GM18951 (cell line): ENCODE data around the gene EXOSC7.

Experiments
- POLR2A ChIP-seq: IDR thresholded peaks from 4 replicates; pipeline ENCODE4 v1.6.1; 2011; ENCODE audit warnings: mild to moderate bottlenecking; ENCODE audit not compliant: insufficient read length, insufficient read depth; ENCODE audit errors: extremely low read depth
- in situ Hi-C: fragments of 300-500 bp; cut with MboI; formaldehyde crosslinking; loops from one replicate; pipeline ENCODE4 v1.12.0; 2022; ENCODE audit warnings: low sequenced_read_pairs, mixed read lengths, inconsistent platforms; ENCODE audit not compliant: unreplicated experiment

The EXOSC7 gene

DNA sequence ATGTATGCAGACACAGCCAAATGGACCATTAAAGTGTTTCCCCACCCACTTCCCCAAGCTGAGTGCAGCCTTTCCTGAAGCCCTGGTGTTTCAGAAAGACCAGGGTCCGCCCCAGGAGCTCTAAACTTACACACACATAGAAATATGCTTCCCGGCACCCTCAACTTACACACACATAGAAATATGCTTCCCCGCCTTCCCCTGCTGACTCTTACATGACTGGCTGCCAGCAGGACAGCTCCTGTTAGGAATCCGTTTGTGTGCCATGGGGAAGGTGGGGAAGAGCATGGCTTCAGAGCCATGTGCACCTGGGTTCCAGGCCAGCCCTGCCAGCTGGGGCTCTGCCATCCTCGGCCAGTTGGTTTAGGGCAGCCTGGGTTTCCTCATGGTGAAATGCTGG, 53.6 kb downstream of the EXOSC7 start:
- in situ Hi-C loops, result loop anchor here (25.0 kb wide), 1 partner anchor 633 kb away; no protein-coding TSS in a partner anchor
- TF ChIP-seq POLR2A, result no peak

- in situ Hi-C loops, result loop anchor here (25.0 kb wide), 1 partner anchor 631 kb away; no protein-coding TSS in a partner anchor
- no peak for TF ChIP-seq POLR2A
Observed at GRCh38 chr3:45031531-45031930, 55.5 kb downstream of the EXOSC7 start.

DNA sequence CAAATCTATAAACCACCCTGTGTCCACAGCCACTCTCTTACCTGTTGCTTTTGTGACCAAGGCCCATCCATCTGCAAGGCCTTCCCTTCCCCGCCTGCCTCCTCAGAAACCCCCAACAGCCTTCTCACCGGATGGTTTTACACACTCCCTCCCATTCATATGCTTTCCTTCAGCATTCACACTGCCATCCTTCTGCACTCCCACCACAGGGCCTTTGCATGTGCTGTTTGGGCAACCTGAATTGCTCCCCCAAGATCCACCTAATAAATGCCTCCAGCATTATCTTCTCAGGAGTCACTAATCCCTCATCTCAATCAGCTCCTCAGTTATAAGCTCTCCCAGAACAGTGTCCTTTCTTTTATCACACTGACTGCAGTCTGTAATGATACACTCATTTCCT, 56.1 kb downstream of the EXOSC7 start:
- TF ChIP-seq POLR2A, result no peak
- in situ Hi-C loops, result loop anchor here (25.0 kb wide), 1 partner anchor 630 kb away; no protein-coding TSS in a partner anchor

DNA sequence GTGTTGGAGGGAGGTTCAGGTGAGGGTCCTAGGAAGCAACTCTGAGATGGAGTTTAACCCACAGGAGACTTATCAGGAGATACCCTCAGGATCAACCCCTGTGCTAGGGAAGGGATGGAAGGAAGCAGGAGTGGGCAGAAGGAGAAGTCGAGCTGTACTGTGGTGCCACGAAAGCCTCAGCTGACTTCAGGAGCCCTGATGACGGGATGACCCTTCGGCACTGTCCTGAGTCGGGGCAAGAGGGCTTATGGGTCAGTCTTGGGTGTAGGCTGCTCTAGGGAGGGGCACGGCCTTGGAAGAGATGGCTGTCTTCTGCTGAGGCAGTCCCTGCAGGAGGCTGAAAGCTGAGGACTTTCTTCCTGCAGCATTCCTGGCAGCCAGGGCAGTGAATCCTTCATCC, 57.7 kb downstream of the EXOSC7 start:
- in situ Hi-C loops, result loop anchor here (25.0 kb wide), 1 partner anchor 629 kb away; no protein-coding TSS in a partner anchor

DNA sequence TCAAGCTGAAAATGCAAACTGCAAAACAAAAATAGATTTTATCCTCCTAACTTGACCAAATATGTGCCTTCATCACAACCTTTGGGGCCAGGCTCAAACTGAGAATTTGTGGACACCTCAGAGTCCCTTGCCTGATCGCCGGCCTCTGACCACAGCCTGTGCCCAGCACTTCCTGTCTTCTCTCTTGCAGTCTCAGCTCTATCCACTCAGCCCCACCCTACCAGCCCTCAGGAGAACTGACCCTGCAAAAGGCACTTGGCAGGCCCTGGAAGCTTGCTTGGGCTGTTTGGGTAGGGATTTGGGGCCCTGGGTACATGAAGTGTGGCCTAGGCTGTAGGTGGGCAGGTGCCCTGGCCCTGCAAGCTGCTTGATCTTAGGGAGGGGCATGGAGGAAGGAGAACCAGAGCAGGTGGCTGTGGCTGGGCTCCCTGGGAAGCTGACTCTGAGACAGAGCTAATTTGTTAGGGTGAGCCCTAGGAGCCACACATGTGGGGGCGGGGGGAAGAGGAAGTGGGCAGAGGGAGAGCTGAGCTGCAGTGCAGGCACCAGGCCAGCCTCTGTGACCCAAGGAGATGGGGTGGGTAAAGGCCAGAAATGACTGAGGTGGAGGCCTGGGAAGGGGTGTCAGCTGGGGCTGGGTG, 58.7 kb downstream of the EXOSC7 start:
- in situ Hi-C loops, result loop anchor here (25.0 kb wide), 1 partner anchor 628 kb away; no protein-coding TSS in a partner anchor
- TF ChIP-seq POLR2A, result no peak

More for the DNA sequence above, 57.7 kb downstream of the EXOSC7 start:
- no peak for TF ChIP-seq POLR2A

DNA sequence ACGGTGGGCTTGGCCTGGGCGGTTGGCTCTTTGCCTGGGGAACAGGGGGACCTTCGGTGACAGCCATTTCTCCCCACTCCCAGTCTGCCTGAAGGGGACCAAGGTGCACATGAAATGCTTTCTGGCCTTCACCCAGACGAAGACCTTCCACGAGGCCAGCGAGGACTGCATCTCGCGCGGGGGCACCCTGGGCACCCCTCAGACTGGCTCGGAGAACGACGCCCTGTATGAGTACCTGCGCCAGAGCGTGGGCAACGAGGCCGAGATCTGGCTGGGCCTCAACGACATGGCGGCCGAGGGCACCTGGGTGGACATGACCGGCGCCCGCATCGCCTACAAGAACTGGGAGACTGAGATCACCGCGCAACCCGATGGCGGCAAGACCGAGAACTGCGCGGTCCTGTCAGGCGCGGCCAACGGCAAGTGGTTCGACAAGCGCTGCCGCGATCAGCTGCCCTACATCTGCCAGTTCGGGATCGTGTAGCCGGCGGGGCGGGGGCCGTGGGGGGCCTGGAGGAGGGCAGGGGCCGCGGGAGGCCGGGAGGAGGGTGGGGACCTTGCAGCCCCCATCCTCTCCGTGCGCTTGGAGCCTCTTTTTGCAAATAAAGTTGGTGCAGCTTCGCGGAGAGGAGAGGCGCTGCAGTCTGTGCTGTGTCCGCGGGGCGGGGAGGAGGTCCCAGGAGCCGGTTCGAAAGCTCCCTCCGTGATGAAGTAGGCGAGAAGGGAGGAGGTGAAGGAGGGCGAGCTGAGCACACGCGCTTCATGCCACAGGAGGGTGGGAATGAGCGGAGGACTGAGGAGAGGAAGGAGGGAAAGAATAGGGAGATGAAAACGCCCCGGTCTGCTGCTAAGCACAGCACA, 59.6 kb downstream of the EXOSC7 start:
- in situ Hi-C loops, result loop anchor here (25.0 kb wide), 1 partner anchor 627 kb away; no protein-coding TSS in a partner anchor
- TF ChIP-seq POLR2A, result no peak

DNA sequence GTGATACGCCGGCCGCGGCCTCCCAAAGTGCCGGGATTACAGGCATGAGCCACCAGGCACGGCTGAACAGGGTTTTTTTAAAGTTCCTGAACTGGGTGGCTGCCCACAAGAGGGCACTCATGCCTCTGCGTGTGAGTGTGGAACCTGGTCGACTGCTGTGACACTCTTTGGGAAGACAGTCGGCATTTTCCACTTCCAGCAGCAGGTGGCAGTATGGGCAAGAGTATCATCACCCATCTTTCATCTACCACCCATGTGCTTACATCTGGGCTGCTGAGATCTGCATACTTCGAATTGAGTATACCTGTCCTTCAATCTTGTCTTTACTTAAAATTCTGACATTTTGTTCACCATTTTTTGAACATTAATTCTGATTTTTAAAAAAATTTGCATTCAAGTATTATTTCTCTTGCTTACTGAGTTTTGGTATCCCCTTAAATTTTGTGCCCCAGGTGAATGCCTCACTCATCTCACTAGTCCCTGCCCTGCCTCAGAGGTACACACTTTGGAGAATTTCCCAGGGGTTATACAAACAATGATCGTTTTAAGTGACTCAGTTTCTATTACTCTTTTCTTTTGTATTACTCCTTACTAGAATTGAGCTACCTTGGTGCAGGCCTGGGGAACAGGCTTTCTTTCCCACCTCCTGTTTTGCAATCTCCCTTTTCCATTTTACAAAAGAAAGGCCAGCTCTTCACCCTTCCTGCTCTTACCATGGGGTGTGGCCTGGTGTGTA, 61.8 kb downstream of the EXOSC7 start:
- TF ChIP-seq POLR2A, result no peak
- in situ Hi-C loops, result loop anchor here (25.0 kb wide), 1 partner anchor 624 kb away; no protein-coding TSS in a partner anchor

DNA sequence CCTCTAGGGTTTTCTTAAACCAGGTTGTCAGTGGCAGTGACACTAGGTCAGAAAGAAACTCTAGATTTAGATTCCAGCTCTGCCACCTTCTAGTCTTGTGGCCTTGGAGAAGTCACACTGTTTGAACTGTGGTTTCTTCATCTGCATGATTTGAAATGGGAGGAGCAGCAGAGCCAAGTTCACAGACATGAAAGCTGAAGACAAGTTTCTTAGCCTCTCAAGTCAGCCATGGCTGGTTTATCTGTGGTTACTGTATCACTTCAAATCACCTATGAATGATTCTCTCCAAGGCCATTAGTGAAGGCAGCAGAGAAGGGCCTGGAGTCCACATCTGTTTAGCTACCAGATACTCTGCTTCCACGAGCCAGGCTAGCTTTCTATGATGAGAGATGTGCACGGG, 65.6 kb downstream of the EXOSC7 start:
- in situ Hi-C loops, result loop anchor here (5.0 to 25.0 kb wide), 3 partner anchors 161 to 621 kb away; no protein-coding TSS in a partner anchor
- TF ChIP-seq POLR2A, result no peak

DNA sequence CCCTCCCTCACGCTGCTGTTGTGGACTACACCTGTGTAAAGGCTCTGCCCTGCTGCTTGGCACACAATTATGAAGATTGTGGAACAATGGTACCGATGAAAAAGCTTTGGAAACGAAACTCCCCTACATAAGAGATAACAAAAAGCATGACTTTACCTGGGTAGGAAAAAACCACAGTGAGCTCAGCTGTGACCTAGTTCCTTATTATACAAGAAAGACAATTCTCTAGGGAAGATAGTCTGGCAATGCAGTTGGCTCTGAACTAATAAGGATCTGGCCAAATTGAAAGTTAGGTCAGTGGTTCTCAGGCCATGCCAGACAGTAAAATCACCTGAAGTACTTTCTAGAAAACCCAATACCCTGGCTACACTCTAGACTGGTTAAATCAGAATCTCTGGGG, 66.1 kb downstream of the EXOSC7 start:
- in situ Hi-C loops, result loop anchor here (5.0 to 25.0 kb wide), 3 partner anchors 160 to 620 kb away; no protein-coding TSS in a partner anchor
- no peak for TF ChIP-seq POLR2A

GRCh38 chr3:45043728-45044299, 67.8 kb downstream of the EXOSC7 start:
- no peak for TF ChIP-seq POLR2A

GRCh38 chr3:45048244-45048643, 72.2 kb downstream of the EXOSC7 start:
- no peak for TF ChIP-seq POLR2A
- in situ Hi-C loops, result loop anchor here (25.0 kb wide), 1 partner anchor 614 kb away; no protein-coding TSS in a partner anchor

More at GRCh38 chr3:45043728-45044299, 67.8 kb downstream of the EXOSC7 start:
- in situ Hi-C loops, result loop anchor here (5.0 to 25.0 kb wide), 3 partner anchors 158 to 618 kb away; no protein-coding TSS in a partner anchor

DNA sequence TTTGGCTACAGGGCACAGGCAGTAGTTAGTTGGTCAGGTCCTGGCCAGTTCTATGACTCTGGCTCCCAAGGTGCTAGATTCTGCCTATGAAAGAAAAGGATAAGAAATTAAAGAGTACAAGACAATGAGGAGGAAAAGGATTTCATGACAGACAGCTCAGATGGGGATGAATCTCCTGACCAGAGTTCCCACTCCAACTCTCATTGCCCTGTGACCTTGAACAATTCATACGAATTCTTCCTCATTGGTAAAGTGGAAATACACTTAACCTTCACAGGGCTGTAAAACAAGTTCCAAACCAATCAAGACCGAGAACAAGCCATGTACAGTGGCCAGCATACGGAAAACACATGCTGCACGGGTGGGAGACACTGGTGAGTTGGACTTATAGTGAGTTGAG, 73.8 kb downstream of the EXOSC7 start:
- in situ Hi-C loops, result loop anchor here (25.0 kb wide), 1 partner anchor 612 kb away; no protein-coding TSS in a partner anchor

More for the DNA sequence above, 73.8 kb downstream of the EXOSC7 start:
- no peak for TF ChIP-seq POLR2A
